Measurements from ENCODE around the gene DDI2.

DNA sequence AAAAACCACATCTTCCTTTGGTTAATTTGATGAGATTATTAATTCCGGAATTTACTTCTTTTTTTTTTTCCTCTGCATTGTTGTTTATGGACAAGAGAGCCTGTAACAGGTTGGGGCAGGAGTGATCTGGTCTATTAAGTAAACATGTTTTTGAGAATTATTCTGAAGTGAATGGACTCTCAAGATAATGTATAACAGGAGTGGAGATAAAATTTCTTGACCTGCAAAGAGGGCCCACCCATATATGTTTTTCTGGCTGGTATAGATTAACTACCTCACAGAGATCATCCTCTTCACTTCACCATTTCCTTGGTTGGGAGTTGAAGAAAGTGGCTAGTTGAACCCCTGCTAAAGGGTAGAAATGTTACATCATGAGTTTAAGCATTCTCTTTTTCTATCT, 10.7 kb downstream of the DDI2 start:
- TF ChIP-seq, protein P1, sequence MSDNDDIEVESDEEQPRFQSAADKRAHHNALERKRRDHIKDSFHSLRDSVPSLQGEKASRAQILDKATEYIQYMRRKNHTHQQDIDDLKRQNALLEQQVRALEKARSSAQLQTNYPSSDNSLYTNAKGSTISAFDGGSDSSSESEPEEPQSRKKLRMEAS (IDR thresholded peaks at IDR 0.05; ENCODE audit: low read depth, low read length), result no peak
- TF ChIP-seq, protein P2, sequence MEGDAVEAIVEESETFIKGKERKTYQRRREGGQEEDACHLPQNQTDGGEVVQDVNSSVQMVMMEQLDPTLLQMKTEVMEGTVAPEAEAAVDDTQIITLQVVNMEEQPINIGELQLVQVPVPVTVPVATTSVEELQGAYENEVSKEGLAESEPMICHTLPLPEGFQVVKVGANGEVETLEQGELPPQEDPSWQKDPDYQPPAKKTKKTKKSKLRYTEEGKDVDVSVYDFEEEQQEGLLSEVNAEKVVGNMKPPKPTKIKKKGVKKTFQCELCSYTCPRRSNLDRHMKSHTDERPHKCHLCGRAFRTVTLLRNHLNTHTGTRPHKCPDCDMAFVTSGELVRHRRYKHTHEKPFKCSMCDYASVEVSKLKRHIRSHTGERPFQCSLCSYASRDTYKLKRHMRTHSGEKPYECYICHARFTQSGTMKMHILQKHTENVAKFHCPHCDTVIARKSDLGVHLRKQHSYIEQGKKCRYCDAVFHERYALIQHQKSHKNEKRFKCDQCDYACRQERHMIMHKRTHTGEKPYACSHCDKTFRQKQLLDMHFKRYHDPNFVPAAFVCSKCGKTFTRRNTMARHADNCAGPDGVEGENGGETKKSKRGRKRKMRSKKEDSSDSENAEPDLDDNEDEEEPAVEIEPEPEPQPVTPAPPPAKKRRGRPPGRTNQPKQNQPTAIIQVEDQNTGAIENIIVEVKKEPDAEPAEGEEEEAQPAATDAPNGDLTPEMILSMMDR (IDR thresholded peaks at IDR 0.05; ENCODE audit: low read depth, low read length), result no peak
- TF ChIP-seq POLR2A (IDR thresholded peaks at IDR 0.05; ENCODE audit: extremely low read depth, insufficient read length), result no peak
- no peak for TF ChIP-seq MYC (IDR thresholded peaks at IDR 0.05; ENCODE audit: low read depth, low read length)
